Limb (tissue), 2 donors: ENCODE data around the gene SCIMP.
"Not testable (repeated sequence)": the region's sequence is repeated elsewhere in the genome, so short reads cannot be mapped to it uniquely, and the experiment has no call there.

ENCODE experiments used
- DNase-seq, 2 donors: peaks; one replicate each; pipeline ENCODE4 v3.0.0-alpha.2; 2016; ENCODE audit errors: extremely low spot score in 2 of 2

Gene SCIMP

DNA sequence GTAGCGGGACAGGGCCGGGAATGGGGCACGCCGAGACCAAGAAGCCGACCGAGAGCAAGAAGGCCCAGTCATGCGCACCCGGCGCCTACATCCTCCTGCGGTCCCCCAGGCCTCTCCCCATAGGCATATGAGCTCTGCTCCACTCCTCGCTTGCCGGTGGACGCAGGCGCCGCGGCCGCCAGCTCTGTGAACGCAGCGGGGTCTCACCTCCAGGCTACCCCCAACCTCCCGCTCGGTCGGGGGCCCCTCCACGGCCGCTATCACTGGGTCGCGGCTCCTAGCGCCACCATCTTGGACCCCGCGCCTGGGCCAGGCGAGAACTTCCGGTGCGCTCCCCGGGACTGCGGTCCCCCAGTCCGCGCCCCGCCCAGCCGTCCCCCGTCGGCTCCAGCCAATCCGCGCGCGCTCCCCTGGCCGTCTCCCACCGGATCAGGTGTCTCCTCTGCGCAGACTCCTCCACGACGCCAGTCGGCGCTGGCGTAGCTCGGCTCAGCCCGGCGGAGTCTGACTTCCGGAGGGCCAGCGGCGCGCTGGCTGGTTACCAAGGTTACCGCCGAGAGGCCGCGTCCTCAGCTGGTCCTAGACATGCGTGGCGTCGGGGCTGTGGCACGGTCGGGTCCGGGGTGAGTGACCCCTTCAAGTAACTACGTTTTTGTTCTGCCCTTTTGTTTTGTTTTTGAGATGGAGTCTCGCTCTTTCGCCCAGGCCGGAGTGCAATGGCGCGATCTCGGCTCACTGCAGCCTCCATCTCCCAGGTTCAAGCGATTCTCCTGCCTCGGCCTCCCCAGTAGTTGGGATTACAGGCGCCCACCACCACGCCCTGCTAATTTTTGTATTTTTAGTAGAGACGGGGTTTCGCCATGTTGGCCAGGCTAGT, 42.9 kb downstream of the SCIMP start, which contains the start of gene ZNF594:
TSS of gene ZNF594 (minus strand) at position 328 of the 877 bp plus-strand sequence. CDS start 7,612 bp downstream, outside the sequence.
- DNase-seq: peak; percentile 96 to 98

DNA sequence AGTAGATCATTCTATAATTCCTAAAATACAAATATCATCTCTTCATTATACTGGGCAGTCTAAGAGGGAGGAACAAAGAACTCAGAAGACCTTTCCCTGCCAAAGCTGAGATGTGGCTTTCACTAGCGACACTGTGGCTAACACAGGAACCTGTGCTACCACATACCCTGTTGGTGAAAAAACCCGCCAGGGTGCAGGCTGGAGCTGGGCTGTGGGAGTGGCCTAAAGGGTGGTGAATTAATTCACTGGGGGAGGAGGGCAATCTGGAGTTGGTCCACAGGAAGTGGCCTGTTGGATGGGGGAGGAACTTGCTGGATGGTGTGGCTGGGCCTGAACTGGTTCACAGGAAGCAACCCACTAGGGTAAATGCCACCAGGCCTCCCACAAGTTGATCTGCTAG, 50.4 kb downstream of the SCIMP start:
- no peak for DNase-seq

DNA sequence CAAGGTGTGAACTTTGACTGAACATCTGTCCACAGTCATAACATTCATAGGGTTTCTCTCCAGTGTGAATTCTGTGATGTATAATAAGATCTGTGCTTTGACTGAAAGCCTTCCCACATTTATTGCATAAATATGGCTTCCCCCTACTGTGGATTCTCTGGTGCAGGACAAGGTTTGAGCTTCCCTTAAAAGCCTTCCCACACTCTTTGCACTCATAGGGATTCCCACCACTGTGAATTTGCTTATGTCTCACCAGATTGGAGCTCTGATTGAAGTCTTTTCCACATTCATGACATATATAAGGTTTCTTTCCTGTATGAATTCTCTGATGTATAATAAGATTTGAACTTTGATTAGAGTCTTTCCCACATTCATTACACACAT, 51.3 kb downstream of the SCIMP start:
- no peak for DNase-seq

DNA sequence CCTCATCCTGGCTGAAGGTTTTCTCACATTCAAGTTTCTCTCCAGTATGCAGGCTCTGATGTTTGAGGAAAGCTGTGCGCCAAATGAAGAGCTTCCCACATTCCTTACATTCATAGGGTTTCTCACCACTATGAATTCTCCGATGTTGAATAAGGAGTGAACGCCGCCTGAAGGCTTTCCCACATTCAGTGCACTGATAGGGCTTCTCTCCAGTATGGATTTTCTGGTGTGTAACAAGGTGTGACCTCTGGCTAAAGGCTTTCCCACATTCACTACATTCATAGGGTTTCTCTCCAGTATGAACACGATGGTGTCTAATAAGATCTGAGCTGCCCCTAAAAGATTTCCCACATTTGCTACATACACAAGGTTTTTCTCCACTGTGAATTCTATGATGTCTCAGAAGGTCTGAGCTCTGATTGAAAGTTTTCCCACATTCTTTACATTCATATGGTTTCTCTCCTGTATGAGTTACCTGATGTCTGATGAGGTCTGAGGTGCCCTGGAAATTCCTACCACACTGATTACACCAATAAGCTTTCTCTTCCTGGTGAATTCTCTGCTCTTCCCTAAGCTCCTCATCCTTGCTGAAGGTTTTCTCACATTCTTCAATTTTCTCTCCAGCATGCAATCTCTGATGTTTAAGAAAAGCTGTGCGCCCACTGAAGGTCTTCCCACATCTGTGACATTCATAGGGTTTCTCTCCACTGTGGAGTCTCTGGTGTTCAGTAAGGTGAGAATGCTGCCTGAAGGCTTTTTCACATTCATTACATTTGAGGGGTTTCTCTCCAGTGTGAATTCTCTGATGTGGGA, 51.9 kb downstream of the SCIMP start:
- DNase-seq: no peak

- no peak for DNase-seq
Measured at GRCh38 chr17:5181509-5182305, 53.0 kb downstream of the SCIMP start.

- DNase-seq: no peak
Measured at GRCh38 chr17:5179003-5179402, 55.7 kb downstream of the SCIMP start.

DNA sequence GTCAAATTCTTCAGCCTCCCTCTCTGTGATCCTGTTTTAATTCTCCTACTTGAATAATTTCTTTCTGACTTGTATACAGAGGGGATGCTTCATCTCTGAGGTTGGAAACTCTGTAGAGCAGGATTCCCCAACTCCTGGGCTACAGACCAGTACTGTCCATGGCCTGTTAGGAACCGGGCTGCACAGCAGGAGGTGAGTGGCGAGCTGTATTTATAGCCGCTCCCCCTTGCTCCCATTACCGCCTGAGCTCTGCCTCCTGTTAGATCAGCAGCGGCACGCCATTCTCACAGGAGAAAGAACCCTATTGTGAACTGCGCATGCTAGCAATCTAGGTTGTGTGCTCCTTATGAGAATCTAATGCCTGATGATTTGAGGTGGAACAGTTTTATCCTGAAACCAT, 59.6 kb downstream of the SCIMP start:
- not testable (repeated sequence) for DNase-seq

DNA sequence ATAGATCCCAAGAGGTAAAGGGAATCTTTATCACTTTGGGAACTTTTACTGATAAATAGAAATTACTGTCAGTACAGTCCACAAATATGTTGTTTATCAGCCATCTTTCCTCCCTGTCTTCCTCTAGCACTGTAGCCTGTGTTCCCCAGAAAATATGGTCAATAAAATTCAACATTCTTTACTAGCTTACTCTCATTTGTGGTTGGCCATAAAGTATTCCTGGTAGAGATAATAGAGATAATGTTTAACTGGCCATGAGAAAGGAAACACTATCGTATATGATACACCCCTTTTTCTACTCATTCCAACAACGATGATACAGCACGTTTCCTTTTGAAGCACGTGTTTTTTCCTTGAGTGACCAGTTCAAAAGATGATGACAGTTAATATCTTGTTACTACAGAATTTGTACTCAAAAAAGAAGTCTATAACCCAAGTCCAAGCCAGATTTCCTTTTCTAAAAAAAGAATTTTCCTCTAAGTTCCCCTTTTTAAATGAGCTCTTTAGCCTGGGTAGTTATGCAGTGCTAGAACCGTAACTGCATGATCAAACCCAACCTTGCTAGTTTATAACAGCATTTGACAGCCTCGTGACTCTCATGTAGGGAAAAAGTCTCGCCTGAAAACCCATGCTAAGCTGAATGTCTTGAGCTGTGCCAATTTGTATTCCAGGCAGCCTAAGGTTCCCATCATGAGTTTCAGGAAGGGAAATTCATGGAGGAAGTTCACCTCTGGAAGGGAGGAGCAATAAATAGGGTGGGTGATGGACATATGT, 68.7 kb downstream of the SCIMP start:
- DNase-seq: not testable (repeated sequence)

DNA sequence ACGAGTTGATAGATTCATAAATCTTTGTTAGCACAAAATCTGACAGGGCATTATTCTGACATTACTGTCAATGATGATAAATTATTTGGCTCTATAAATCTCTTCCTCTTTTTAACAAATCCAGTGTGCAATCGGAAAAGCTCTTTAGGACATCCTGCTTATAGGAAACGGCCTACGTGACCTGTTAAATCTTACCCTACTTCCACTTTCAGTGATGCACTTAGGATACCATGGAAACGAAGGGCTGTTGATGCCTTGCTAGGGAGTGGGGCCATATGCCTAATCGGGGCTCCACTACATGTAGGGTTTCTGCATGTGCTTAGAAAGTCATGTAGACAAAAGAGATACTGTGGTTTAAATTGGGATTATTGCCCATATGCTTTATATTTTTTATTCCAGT, 70.2 kb downstream of the SCIMP start:
- DNase-seq: no peak

- DNase-seq: not testable (repeated sequence)
Measured at GRCh38 chr17:5161793-5162192, 72.9 kb downstream of the SCIMP start.

DNA sequence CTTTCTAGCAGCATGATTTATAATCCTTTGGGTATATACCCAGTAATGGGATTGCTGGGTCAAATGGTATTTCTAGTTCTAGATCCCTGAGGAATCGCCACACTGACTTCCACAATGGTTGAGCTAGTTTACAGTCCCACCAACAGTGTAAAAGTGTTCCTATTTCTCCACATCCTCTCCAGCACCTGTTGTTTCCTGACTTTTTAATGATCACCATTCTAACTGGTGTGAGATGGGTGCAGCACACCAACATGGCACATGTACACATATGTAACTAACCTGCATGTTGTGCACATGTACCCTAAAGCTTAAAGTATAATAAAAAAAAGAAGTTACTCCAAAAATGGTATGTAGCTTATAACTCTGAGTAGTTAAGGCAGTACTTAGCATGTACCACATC, 74.0 kb downstream of the SCIMP start:
- not testable (repeated sequence) for DNase-seq
